HG03439 (cell line): ENCODE measurements around the gene TBX18.

Experiments used
- ATAC-seq: cut with Tn5 transposase; IDR thresholded peaks from one replicate; pipeline ENCODE4 v1.9.1; 2021; ENCODE audit warnings: mild to moderate bottlenecking, moderate library complexity; ENCODE audit not compliant: unreplicated experiment

TBX18 gene

GRCh38 chr6:84752118-84752850, 12.1 kb downstream of the TBX18 start:
- ATAC-seq = no peak

GRCh38 chr6:84749181-84749580, 15.2 kb downstream of the TBX18 start:
- no peak for ATAC-seq

- no peak for ATAC-seq
Observed at GRCh38 chr6:84748376-84748775, 16.0 kb downstream of the TBX18 start.

- no peak for ATAC-seq
Observed at GRCh38 chr6:84743616-84744015, 20.8 kb downstream of the TBX18 start.

GRCh38 chr6:84740385-84740784, 24.0 kb downstream of the TBX18 start:
- ATAC-seq = no peak

GRCh38 chr6:84739866-84740208, 24.6 kb downstream of the TBX18 start:
- ATAC-seq = no peak

GRCh38 chr6:84738996-84739865, 25.2 kb downstream of the TBX18 start:
- ATAC-seq = no peak

- ATAC-seq = no peak
Observed at GRCh38 chr6:84733889-84734288, 30.5 kb downstream of the TBX18 start.

- no peak for ATAC-seq
Observed at GRCh38 chr6:84731901-84732300, 32.5 kb downstream of the TBX18 start.

- no peak for ATAC-seq
Observed at GRCh38 chr6:84731401-84731800, 33.0 kb downstream of the TBX18 start.

- no peak for ATAC-seq
Observed at GRCh38 chr6:84728602-84729001, 35.8 kb downstream of the TBX18 start.

GRCh38 chr6:84719152-84719551, 45.2 kb downstream of the TBX18 start:
- no peak for ATAC-seq

- no peak for ATAC-seq
Observed at GRCh38 chr6:84718038-84718955, 46.1 kb downstream of the TBX18 start.

- ATAC-seq = no peak
Observed at GRCh38 chr6:84709121-84709520, 55.3 kb downstream of the TBX18 start.

- ATAC-seq = no peak
Observed at GRCh38 chr6:84707171-84707570, 57.2 kb downstream of the TBX18 start.

- no peak for ATAC-seq
Observed at GRCh38 chr6:84696166-84696565, 68.2 kb downstream of the TBX18 start.

GRCh38 chr6:84691978-84692623, 72.3 kb downstream of the TBX18 start:
- ATAC-seq = no peak

GRCh38 chr6:84688141-84688873, 76.1 kb downstream of the TBX18 start:
- ATAC-seq = no peak

GRCh38 chr6:84687431-84687830, 77.0 kb downstream of the TBX18 start:
- no peak for ATAC-seq

GRCh38 chr6:84685983-84686584, 78.3 kb downstream of the TBX18 start:
- ATAC-seq = no peak
